Midbrain (tissue), 1 donor: ENCODE results near the gene KLRC3.
A peak's percentile ranks its signal among the peaks of the same experiment; 100 is the strongest.
"Not testable (repeated sequence)": the region's sequence is repeated elsewhere in the genome, so short reads cannot be mapped to it uniquely, and the experiment has no call there.

ENCODE experiments used
- DNase-seq: peaks from one replicate; lab custom pipeline; 2025; lab: John Stamatoyannopoulos, UW

KLRC3 gene

GRCh38 chr12:10369557-10370415 is 50.6 kb downstream of the KLRC3 start:
- no peak for DNase-seq

GRCh38 chr12:10368206-10369171 is 51.9 kb downstream of the KLRC3 start:
- DNase-seq = peak; percentile 25

- DNase-seq = not testable (repeated sequence)
Measured at GRCh38 chr12:10367714-10368113, 52.7 kb downstream of the KLRC3 start.

- DNase-seq = no peak
Measured at GRCh38 chr12:10366875-10367274, 53.5 kb downstream of the KLRC3 start.

GRCh38 chr12:10365696-10366405 is 54.5 kb downstream of the KLRC3 start:
- DNase-seq = peak; percentile 64

GRCh38 chr12:10364815-10365622 is 55.4 kb downstream of the KLRC3 start:
- DNase-seq = peak; percentile 88

GRCh38 chr12:10363914-10364814 is 56.2 kb downstream of the KLRC3 start:
- DNase-seq = peak; percentile 84

- peak; percentile 57 for DNase-seq
Measured at GRCh38 chr12:10363658-10363913, 56.8 kb downstream of the KLRC3 start.

- no peak for DNase-seq
Measured at GRCh38 chr12:10362828-10363657, 57.4 kb downstream of the KLRC3 start.

- DNase-seq = no peak
Measured at GRCh38 chr12:10362325-10362724, 58.1 kb downstream of the KLRC3 start.
